Central memory CD8-positive, alpha-beta T cell (primary cell): ENCODE data around the gene CYB5A.
"Not testable (repeated sequence)": the region's sequence is repeated elsewhere in the genome, so short reads cannot be mapped to it uniquely, and the experiment has no call there.

ENCODE experiments used
- ATAC-seq: fragments of 150-1000 bp; cut with Tn5 transposase; replicated peaks from 2 replicates; pipeline ENCODE4 v1.10.0; 2022; ENCODE audit warnings: mild to moderate bottlenecking, moderate FRiP score, moderate number of reproducible peaks; ENCODE audit not compliant: poor library complexity, severe bottlenecking; ENCODE audit errors: extremely low read depth
- DNase-seq, 2 donors: peaks; one replicate each; pipeline ENCODE4 v3.0.0; 2021; ENCODE audit warnings: low spot score in 2 of 2
- H3K27ac Mint-ChIP-seq: one replicate; pipeline ENCODE4 v1.8.0; 2022; ENCODE audit warnings: low read depth, mild to moderate bottlenecking, moderate library complexity, mixed read lengths
- H3K27me3 Mint-ChIP-seq: one replicate; pipeline ENCODE4 v1.8.0; 2022; ENCODE audit warnings: mixed read lengths
- H3K36me3 Mint-ChIP-seq: one replicate; pipeline ENCODE4 v1.8.0; 2022; ENCODE audit warnings: mild to moderate bottlenecking, moderate library complexity, mixed read lengths; ENCODE audit not compliant: insufficient read depth
- H3K4me1 Mint-ChIP-seq: one replicate; pipeline ENCODE4 v1.8.0; 2022; ENCODE audit warnings: mixed read lengths
- H3K4me3 Mint-ChIP-seq: one replicate; pipeline ENCODE4 v1.8.0; 2022; ENCODE audit warnings: mild to moderate bottlenecking, moderate library complexity, mixed read lengths
- H3K9me3 Mint-ChIP-seq: one replicate; pipeline ENCODE4 v1.8.0; 2022; ENCODE audit warnings: mixed read lengths

The CYB5A gene

DNA sequence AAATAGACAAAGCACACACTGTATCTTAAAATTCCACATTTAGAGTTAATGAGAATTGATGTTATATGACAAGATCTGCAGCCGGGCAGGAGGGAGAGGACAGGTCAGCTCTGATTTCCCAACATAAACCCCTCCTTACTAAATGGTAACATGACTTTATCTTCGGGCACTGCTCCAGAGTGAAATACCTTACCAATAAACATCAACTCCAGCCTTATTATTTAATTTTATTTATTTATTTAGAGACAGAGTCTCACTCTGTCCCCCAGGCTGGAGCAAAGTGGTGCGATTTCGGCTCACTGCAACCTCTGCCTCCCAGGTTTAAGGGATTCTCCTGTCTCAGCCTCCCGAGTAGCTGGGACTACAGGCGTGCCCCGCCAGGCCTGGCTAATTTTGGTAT, 1.7 kb downstream of the CYB5A start:
- H3K4me3 Mint-ChIP-seq, result no peak overlapping the region
- no peak overlapping the region for H3K27ac Mint-ChIP-seq

DNA sequence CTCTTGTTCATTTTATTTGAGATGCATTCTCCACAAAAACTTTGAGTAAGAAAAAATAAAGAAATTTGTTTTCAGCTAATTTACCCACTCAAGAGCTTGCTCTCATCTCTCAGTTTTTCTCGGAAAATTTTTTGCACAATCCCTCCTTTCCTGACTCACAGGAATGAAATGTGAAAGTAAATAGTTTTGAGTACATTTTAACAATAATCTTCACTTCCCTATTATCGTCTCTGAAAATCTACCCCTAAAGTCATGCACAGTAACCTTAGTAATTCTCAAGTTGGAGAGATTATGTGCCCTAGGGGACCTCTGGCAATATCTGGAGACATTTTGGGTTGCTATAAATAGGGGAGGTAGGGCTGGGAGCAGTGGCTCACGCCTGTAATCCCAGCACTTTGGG, 2.6 kb downstream of the CYB5A start:
- H3K27ac Mint-ChIP-seq, result no peak overlapping the region
- no peak overlapping the region for H3K4me3 Mint-ChIP-seq
- no peaks in the 10 kb centered on the region for H3K27me3 Mint-ChIP-seq
- ATAC-seq (no peak), DNase-seq (no peak)
- peaks cover 6% of the 10 kb centered on the region for H3K36me3 Mint-ChIP-seq
- H3K4me1 Mint-ChIP-seq, result peaks cover 7% of the 10 kb centered on the region
- no peaks in the 10 kb centered on the region for H3K9me3 Mint-ChIP-seq

More for the DNA sequence above, 1.7 kb downstream of the CYB5A start:
- Mint-ChIP-seq H3K36me3 (peaks cover 6% of the 10 kb centered on the region), H3K4me1 (peaks cover 7% of the 10 kb centered on the region), H3K27me3 (no peaks in the 10 kb centered on the region), H3K9me3 (no peaks in the 10 kb centered on the region)
- ATAC-seq, result no peak
- DNase-seq, result no peak

DNA sequence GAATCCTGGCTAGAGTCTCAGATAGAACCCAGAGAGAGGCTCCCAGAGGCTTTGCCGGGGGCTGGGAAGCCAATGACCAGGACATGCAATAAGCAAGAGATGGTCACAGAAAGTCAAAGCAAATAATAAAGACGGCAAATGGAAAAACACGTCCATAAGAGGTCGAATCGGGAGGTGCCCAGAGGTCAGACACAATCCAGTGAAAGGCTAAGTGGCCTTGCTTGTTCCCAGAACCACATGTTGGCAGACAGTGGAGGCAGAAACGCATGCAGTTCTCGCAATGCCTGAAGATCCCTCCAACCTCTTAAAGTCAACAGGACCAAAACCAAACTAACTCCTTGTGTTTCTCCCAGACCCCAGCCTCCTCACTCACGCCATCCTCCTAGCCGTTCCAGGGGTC, 3.0 kb downstream of the CYB5A start:
- no peak for DNase-seq
- H3K4me3 Mint-ChIP-seq, result no peak overlapping the region
- no peak overlapping the region for H3K27ac Mint-ChIP-seq
- H3K36me3 Mint-ChIP-seq, result peaks cover 6% of the 10 kb centered on the region
- peaks cover 7% of the 10 kb centered on the region for H3K4me1 Mint-ChIP-seq
- no peaks in the 10 kb centered on the region for H3K27me3 Mint-ChIP-seq
- no peaks in the 10 kb centered on the region for H3K9me3 Mint-ChIP-seq
- no peak for ATAC-seq

DNA sequence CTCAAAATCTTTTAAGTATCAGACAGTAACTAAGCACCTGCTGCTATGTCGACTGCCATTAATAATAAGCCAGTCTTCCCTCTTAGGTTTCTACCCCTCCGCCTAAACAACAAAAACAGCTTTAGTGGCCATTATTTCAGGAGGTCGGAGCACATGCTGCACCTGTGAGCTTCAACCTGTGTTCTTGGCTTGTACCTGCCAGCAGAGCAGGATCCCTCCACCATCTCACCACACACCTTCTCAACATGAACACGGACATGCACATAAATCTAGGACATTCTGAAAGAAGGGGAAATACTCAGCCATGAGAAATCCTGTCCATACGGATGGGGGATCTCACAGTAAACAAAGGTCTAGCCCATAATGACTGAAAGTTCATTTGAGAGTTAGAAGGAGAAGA, 3.7 kb downstream of the CYB5A start:
- Mint-ChIP-seq H3K36me3 (peaks cover 6% of the 10 kb centered on the region), H3K27me3 (no peaks in the 10 kb centered on the region), H3K9me3 (no peaks in the 10 kb centered on the region), H3K4me3 (no peak overlapping the region), H3K4me1 (peaks cover 13% of the 10 kb centered on the region), H3K27ac (no peak overlapping the region)
- DNase-seq, result no peak
- no peak for ATAC-seq

DNA sequence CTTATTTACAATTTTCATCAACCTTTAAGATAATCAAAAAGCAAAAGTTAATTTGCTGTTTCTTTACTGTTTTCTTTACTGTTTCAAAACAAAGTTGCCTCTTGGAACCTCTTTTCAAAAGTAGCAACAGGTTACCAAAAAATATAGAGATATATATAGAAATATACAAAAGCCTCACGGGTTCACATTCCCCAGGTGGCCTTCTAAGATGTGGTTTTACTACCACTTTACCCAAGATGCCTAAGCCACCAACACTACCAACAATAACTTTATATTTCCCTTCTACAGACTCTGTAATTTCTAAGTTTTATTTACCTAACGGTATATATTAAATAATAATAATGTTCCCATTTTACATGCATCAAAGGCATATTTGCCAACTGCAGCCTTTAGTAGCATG, 4.9 kb downstream of the CYB5A start:
- no peak for DNase-seq
- H3K4me1 Mint-ChIP-seq, result peaks cover 21% of the 10 kb centered on the region
- no peak overlapping the region for H3K4me3 Mint-ChIP-seq
- H3K27ac Mint-ChIP-seq, result no peak overlapping the region
- peaks cover 4% of the 10 kb centered on the region for H3K36me3 Mint-ChIP-seq
- ATAC-seq, result no peak
- H3K27me3 Mint-ChIP-seq, result no peaks in the 10 kb centered on the region
- no peaks in the 10 kb centered on the region for H3K9me3 Mint-ChIP-seq

DNA sequence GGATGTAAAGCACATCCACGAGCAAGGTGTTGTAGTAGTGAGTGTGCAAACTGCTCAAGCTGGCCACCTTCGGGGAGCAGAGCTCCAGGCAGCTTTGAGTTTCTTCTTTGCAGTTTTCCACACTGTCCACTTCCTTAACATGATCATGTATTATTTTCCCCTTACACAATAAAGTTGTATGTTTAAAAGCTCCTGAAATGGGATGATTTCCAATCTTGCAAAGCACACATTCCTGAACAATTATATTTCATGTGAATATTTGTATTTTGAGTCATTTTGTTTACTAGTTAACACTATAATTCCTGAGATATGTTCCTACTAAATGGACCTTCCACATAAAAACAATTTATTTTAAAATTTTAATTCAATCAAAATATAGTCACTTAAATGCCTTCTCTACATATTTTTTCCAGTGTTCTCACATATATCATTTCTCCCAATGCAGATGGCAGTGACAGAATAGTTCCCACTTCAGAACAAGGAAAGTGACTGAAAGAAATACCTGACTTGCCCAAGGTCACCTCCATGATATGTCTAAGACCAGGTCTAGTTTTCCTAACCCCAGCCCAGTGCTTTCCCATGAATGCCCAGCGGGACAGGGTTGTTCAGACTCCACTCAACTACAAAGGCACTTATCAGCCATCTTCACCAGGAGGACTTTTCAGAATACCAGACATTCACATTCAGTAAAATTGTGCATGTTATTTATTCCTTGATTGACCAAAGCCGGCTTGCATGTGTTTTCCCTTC, 5.5 kb downstream of the CYB5A start:
- H3K27me3 Mint-ChIP-seq, result no peaks in the 10 kb centered on the region
- H3K4me1 Mint-ChIP-seq, result peaks cover 17% of the 10 kb centered on the region
- H3K9me3 Mint-ChIP-seq, result no peaks in the 10 kb centered on the region
- H3K4me3 Mint-ChIP-seq, result no peak overlapping the region
- DNase-seq, result no peak
- H3K27ac Mint-ChIP-seq, result no peak overlapping the region
- H3K36me3 Mint-ChIP-seq, result peaks cover 2% of the 10 kb centered on the region
- ATAC-seq, result no peak

DNA sequence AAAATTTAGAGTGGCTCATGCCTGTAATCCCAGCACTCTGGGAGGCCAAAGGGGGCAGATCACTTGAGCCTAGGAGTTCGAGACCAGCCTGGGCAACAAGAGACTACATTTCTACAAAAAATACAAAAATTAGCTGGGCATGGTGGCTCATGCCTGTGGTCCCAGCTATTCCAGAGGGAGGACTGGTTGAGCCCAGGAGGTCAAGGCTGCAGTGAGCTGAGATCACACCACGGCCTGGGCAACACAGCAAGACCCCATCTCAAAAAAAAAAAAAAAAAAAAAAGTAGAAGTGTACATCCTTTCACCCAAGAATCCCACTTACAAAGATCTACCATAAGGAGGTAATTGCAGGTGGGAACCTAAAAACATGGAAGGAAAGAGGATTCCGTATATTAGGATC, 6.2 kb downstream of the CYB5A start:
- not testable (repeated sequence) for H3K27ac Mint-ChIP-seq

DNA sequence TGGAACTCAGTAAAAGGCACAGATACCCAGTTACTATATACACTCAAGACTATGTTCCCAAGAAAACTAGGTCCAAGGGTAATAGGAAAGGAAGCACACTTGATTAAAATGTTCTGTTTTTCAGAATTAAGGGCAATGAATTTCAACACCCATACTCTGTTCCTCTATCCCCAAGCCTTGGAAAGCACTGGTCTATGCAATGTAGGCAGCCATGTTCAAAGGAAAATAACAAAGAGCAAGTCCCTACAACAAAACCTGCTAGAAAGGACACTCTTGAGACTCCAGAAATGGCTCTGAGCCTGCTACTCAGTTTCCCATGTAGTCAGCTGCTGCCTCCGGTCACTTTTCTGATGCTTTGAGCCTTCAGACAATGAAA, 6.8 kb downstream of the CYB5A start:
- no peak overlapping the region for H3K4me3 Mint-ChIP-seq
- H3K9me3 Mint-ChIP-seq, result no peaks in the 10 kb centered on the region
- no peak for ATAC-seq
- DNase-seq, result no peak
- H3K27me3 Mint-ChIP-seq, result no peaks in the 10 kb centered on the region
- peaks cover 17% of the 10 kb centered on the region for H3K4me1 Mint-ChIP-seq
- peaks cover 2% of the 10 kb centered on the region for H3K36me3 Mint-ChIP-seq
- H3K27ac Mint-ChIP-seq, result no peak overlapping the region

More for the DNA sequence above, 6.2 kb downstream of the CYB5A start:
- H3K9me3 Mint-ChIP-seq, H3K27me3 Mint-ChIP-seq, DNase-seq, H3K36me3 Mint-ChIP-seq, H3K4me3 Mint-ChIP-seq, ATAC-seq: not testable (repeated sequence)
- H3K4me1 Mint-ChIP-seq, result peaks cover 17% of the 10 kb centered on the region

DNA sequence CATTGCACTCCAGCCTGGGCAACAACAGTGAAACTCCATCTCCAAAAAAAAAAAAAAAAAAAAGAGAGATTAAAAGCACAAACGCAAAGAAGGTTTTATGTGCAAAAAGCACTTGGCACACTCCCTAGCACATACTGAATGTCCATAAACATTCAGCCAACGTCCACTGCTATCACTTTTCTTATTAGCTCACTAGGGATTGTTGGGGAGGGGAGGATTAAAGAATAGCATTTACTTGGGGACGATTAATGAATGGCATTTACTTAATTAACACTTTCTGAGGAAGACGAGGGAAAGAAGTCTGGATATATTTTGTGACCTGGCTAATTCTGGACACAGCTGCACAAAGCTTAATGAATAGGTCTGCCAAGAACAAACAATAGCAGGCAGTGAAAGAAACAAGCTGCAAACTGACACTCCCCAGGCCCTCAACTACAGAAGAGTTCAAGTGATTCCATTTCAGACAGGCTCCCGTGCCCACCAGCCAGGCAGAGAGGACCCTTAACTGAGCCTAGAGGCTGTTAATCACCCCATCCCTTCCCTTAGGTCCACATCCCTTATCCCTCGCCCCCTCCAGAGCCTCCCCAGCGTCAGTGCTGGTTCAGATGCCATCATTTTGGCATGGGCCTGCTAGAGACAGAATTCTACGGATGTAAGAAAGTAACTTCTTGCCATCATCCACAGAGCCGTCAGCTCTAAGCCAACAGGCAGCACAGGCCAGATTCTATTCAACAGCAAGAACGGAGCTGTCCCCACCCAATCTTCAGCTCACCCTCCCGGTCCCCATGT, 7.4 kb downstream of the CYB5A start:
- Mint-ChIP-seq H3K27me3 (no peaks in the 10 kb centered on the region), H3K27ac (no peak overlapping the region), H3K36me3 (peaks cover 2% of the 10 kb centered on the region), H3K9me3 (no peaks in the 10 kb centered on the region), H3K4me1 (peaks cover 17% of the 10 kb centered on the region), H3K4me3 (no peak overlapping the region)
- no peak for DNase-seq
- no peak for ATAC-seq

DNA sequence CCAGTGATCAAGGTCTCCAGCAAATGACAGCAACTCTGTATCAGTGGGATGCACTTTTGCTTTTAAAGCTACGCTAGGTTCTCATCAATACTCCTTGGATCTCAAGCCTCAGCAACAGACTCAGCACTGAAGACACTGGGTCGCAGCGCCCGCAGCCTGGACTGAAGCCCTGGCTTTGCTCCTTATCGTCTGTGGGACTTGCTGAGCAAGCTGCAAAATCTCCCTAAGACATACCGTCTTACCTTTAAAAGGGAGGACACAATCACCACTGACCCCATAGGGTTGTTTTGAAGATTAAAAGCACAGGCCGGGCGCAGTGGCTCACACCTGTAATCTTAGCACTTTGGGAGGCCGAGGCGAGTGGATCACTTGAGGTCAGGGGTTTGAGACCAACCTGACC, 8.1 kb downstream of the CYB5A start:
- Mint-ChIP-seq H3K36me3 (peaks cover 2% of the 10 kb centered on the region), H3K9me3 (no peaks in the 10 kb centered on the region), H3K4me3 (no peak overlapping the region), H3K27ac (no peak overlapping the region), H3K27me3 (no peaks in the 10 kb centered on the region), H3K4me1 (peaks cover 17% of the 10 kb centered on the region)
- ATAC-seq (no peak), DNase-seq (no peak)

DNA sequence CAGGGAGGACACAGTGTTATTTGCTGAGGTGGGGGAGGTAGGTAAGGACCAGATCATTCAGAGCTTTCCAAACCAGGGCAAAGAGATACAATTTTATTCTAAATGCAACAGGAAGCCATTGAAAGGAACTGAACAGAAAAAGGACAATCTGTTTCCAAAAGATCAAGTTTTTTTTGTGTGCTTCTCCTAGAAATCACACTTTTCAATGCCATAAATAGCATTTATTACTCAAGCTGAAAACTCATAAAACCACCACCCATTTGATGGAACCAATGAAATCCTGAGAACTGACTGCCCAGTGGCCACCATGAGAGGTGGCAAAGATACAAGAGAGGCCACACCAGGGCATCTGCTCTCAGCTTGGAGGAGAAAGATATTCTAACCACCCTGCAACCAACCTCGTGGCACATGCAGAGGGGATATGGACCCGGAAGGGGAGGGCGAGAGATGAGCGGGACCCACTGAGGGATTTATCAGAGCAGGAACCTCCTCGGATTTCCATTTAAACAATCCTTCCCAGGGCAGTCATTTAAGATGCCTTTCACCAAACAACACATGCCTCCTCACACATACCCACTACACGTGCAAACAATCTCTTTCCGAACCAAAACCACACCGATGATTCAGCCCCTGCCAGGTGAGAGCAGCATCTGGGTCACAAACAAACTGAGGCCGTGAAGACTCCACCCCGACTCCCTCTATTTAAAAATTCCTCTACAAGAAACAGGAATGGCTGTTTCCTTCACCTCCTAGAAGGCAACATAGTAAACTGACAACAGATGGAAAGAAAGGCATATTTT, 8.8 kb downstream of the CYB5A start:
- H3K4me3 Mint-ChIP-seq, result no peak overlapping the region
- H3K27me3 Mint-ChIP-seq, result no peaks in the 10 kb centered on the region
- DNase-seq (no peak), ATAC-seq (no peak)
- peaks cover 17% of the 10 kb centered on the region for H3K4me1 Mint-ChIP-seq
- H3K36me3 Mint-ChIP-seq, result peaks cover 2% of the 10 kb centered on the region
- no peaks in the 10 kb centered on the region for H3K9me3 Mint-ChIP-seq
- no peak overlapping the region for H3K27ac Mint-ChIP-seq

DNA sequence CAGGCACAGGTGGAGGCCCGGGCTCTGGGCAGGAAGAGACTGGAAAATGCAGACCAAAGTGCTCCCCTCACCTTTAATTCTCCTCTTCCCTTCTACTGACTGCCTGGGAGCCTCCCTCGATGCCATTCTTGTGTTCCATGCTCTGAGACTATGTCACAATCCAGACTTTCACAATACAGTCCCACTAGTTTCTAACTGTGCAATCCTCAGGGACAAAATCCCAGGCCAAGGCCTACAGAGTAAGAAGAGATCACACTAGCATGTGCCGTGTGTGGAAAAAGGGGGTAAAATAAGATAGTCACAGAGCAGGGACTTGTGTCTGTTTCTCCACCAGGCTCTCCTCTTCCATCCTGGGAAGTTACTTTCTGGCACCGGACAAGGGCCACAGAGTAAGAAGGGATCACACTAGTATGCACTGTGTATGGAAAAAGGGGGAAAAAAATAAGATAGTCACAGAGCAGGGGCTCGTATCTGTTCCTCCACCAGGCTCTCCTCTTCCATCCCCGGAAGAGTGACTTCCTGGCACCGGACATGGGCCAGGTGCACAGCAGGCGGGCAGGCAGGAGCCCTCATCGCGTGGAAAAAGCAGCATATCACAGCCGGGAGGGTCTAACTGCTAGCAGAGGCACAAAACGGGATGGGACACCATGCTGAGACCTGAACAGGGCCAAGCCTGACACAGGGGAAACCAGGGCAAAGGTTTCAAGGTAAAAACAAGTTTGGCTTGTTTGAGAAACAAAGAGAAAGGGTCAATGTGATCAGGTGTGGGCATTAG, 9.6 kb downstream of the CYB5A start:
- ATAC-seq (no peak), DNase-seq (no peak)
- Mint-ChIP-seq H3K27me3 (no peaks in the 10 kb centered on the region), H3K9me3 (no peaks in the 10 kb centered on the region), H3K4me3 (no peak overlapping the region), H3K36me3 (peaks cover 2% of the 10 kb centered on the region), H3K4me1 (peaks cover 17% of the 10 kb centered on the region), H3K27ac (no peak overlapping the region)
